Colonic mucosa (tissue), 4 donors: ENCODE data around the gene TSPAN12. TPM values are rescaled to one million over a fixed set of nuclear protein-coding genes. Genes with fewer than 3 reads are reported as not detected.

Experiments used
- DNase-seq: peaks from one replicate; pipeline ENCODE4 v3.0.0-alpha.2; 2020
- H3K27ac ChIP-seq: fragments of 200-600 bp; one replicate; pipeline ENCODE4 v1.8.0; 2021
- H3K27me3 ChIP-seq: fragments of 200-600 bp; one replicate; pipeline ENCODE4 v1.8.0; 2021
- H3K36me3 ChIP-seq: fragments of 200-600 bp; one replicate; pipeline ENCODE4 v1.8.0; 2021
- H3K4me1 ChIP-seq: fragments of 200-600 bp; one replicate; pipeline ENCODE4 v1.8.0; 2021; ENCODE audit warnings: mild to moderate bottlenecking
- H3K4me3 ChIP-seq: fragments of 200-600 bp; one replicate; pipeline ENCODE4 v1.8.0; 2021
- H3K9ac ChIP-seq, 2 donors: one replicate each; pipeline ENCODE4 v1.7.0; 2013; ENCODE audit warnings: control low read depth in 2 of 2, low read depth in 2 of 2, low read length in 2 of 2
- H3K9me3 ChIP-seq: fragments of 200-600 bp; one replicate; pipeline ENCODE4 v1.8.0; 2021
- intact Hi-C: fragments of 100-400 bp; cut with DNase I; formaldehyde crosslinking; loops from one replicate; pipeline ENCODE4 v1.14.1; 2022
- total RNA-seq, 2 donors: library from RNA; stranded (reverse); fragmentation: NEBNext Ultra II Directional in 1 of 2; extraction: Animal tissue kit (Norgen Biotek cat#: 25700) in 1 of 2; gene quantifications; one replicate each; pipeline ENCODE4 v1.2.1, GENCODE V29; 2021
- TF ChIP-seq, protein P1 (sequence below): fragments of 200-600 bp; IDR thresholded peaks from one replicate; pipeline ENCODE4 v1.8.0; 2022; ENCODE audit warnings: antibody characterized with exemption, mild to moderate bottlenecking
- donor health status: healthy.
- donor health status: DM: no; HTN: no; CAD: no.
- donor health status: DM: no; HTN: no; CAD: no.

Gene TSPAN12
- total RNA-seq, 2 donors from 2014 or later, result 22.0 to 38.7 TPM

GRCh38 chr7:120814253-120814939, 43.5 kb downstream of the TSPAN12 start:
- DNase-seq, result no peak
- Histone ChIP-seq H3K9ac (no peak overlapping the region), H3K36me3 (no peaks in the 10 kb centered on the region), H3K9me3 (no peaks in the 10 kb centered on the region), H3K27me3 (no peaks in the 10 kb centered on the region), H3K27ac (no peak overlapping the region), H3K4me1 (no peaks in the 10 kb centered on the region), H3K4me3 (no peak overlapping the region)
- TF ChIP-seq, protein P1, sequence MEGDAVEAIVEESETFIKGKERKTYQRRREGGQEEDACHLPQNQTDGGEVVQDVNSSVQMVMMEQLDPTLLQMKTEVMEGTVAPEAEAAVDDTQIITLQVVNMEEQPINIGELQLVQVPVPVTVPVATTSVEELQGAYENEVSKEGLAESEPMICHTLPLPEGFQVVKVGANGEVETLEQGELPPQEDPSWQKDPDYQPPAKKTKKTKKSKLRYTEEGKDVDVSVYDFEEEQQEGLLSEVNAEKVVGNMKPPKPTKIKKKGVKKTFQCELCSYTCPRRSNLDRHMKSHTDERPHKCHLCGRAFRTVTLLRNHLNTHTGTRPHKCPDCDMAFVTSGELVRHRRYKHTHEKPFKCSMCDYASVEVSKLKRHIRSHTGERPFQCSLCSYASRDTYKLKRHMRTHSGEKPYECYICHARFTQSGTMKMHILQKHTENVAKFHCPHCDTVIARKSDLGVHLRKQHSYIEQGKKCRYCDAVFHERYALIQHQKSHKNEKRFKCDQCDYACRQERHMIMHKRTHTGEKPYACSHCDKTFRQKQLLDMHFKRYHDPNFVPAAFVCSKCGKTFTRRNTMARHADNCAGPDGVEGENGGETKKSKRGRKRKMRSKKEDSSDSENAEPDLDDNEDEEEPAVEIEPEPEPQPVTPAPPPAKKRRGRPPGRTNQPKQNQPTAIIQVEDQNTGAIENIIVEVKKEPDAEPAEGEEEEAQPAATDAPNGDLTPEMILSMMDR, result no peak
- intact Hi-C loops, result no loop called here

- Histone ChIP-seq H3K36me3 (no peaks in the 10 kb centered on the region), H3K4me3 (no peak overlapping the region), H3K4me1 (no peaks in the 10 kb centered on the region), H3K9ac (no peak overlapping the region), H3K27ac (no peak overlapping the region), H3K27me3 (no peaks in the 10 kb centered on the region), H3K9me3 (no peaks in the 10 kb centered on the region)
- TF ChIP-seq, protein P1, result no peak
- no peak for DNase-seq
- intact Hi-C loops, result no loop called here
Observed at GRCh38 chr7:120813546-120814252, 44.2 kb downstream of the TSPAN12 start.

- Histone ChIP-seq H3K27me3 (no peaks in the 10 kb centered on the region), H3K9me3 (no peaks in the 10 kb centered on the region), H3K4me1 (no peaks in the 10 kb centered on the region), H3K36me3 (no peaks in the 10 kb centered on the region), H3K9ac (no peak overlapping the region), H3K4me3 (no peak overlapping the region), H3K27ac (no peak overlapping the region)
- intact Hi-C loops, result no loop called here
- TF ChIP-seq, protein P1, result no peak
- DNase-seq, result no peak
Observed at GRCh38 chr7:120813089-120813488, 44.9 kb downstream of the TSPAN12 start.

DNA sequence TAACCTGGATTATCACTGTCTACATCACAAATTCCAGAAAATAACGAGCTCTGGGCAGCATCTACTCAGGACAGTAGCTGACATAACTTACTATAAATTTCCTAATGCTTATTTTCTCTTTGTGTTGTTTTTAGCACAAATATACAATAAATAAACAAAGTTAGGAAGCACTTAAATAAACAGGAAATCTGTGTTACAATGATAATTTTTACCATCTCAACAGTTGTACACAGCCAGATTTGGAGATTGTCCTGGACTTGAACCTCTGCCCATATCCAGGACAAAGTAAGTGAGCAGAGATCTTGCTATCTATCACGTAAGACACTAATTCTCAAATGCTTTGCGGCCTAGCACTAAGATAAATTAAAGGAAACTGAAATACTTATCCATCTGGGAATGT, 48.7 kb downstream of the TSPAN12 start:
- Histone ChIP-seq H3K9ac (no peak overlapping the region), H3K27ac (no peak overlapping the region), H3K27me3 (no peaks in the 10 kb centered on the region), H3K9me3 (no peaks in the 10 kb centered on the region), H3K36me3 (no peaks in the 10 kb centered on the region), H3K4me3 (no peak overlapping the region), H3K4me1 (no peaks in the 10 kb centered on the region)
- TF ChIP-seq, protein P1, result no peak
- DNase-seq, result no peak
- intact Hi-C loops, result loop anchor here (5.0 to 10.0 kb wide), 2 partner anchors 48 to 276 kb away; partner anchors contain the start of gene TSPAN12

- intact Hi-C loops, result loop anchor here (5.0 to 10.0 kb wide), 2 partner anchors 50 to 277 kb away; partner anchors contain the start of gene TSPAN12
- Histone ChIP-seq H3K9ac (no peak overlapping the region), H3K27me3 (no peaks in the 10 kb centered on the region), H3K4me1 (no peaks in the 10 kb centered on the region), H3K36me3 (no peaks in the 10 kb centered on the region), H3K4me3 (no peak overlapping the region), H3K9me3 (no peaks in the 10 kb centered on the region), H3K27ac (no peak overlapping the region)
- no peak for DNase-seq
- TF ChIP-seq, protein P1, result no peak
Observed at GRCh38 chr7:120807390-120807789, 50.6 kb downstream of the TSPAN12 start.
